K562 (cell line): ENCODE measurements around the gene LRRC25. TPM values are rescaled to one million over a fixed set of nuclear protein-coding genes. Genes with fewer than 3 reads are reported as not detected.

Source experiments
- BRD9 ChIP-seq: fragments of 450-650 bp; IDR thresholded peaks from 2 replicates; pipeline ENCODE4 v1.6.1; 2018; ENCODE audit warnings: low read depth; ENCODE audit not compliant: partially characterized antibody
- C11orf30 ChIP-seq: fragments of 450-650 bp; IDR thresholded peaks from 2 replicates; pipeline ENCODE4 v1.6.1; 2016; ENCODE audit warnings: low read depth, mild to moderate bottlenecking
- CEBPB ChIP-seq: fragments of 450-650 bp; IDR thresholded peaks from 2 replicates; pipeline ENCODE4 v1.6.1; 2016; ENCODE audit warnings: missing genetic modification characterization, missing compliant biosample characterization
- CREM ChIP-seq: IDR thresholded peaks from 2 replicates; pipeline ENCODE4 v1.6.1; 2014; ENCODE audit warnings: antibody characterized with exemption, low read depth
- DDX20 ChIP-seq: fragments of 450-650 bp; IDR thresholded peaks from 2 replicates; pipeline ENCODE4 v1.6.1; 2016; ENCODE audit warnings: missing genetic modification characterization, low read depth, mild to moderate bottlenecking, missing compliant biosample characterization, moderate library complexity
- FOSL1 ChIP-seq: fragments of 200-800 bp; sonication (Bioruptor generic); conservative IDR thresholded peaks from 2 replicates; pipeline ENCODE4 v1.6.1; 2016; ENCODE audit warnings: missing genetic modification characterization, missing compliant biosample characterization
- HNRNPK ChIP-seq: fragments of 200-400 bp; formaldehyde crosslinking; IDR thresholded peaks from one replicate; pipeline ENCODE4 v1.6.1; 2018; ENCODE audit warnings: mild to moderate bottlenecking, low read depth, low read length; ENCODE audit not compliant: poor library complexity, severe bottlenecking
- JUN ChIP-seq, 2 experiments: sonication (generic) in 1 of 2; formaldehyde crosslinking in 1 of 2; IDR thresholded peaks; 2 replicates each; pipeline versions ENCODE4 v1.6.1 to v1.8.0; 2012 to 2022; ENCODE audit warnings: borderline replicate concordance in 2 of 2, mild to moderate bottlenecking in 2 of 2, improper control_type of control experiment in 1 of 2, low read depth in 1 of 2, low read length in 1 of 2, missing genetic modification reagents in 1 of 2
- MCM2 ChIP-seq: fragments of 450-650 bp; IDR thresholded peaks from 2 replicates; pipeline ENCODE4 v1.6.1; 2017; ENCODE audit warnings: low read depth, mild to moderate bottlenecking
- MGA ChIP-seq: fragments of 450-650 bp; IDR thresholded peaks from 2 replicates; pipeline ENCODE4 v1.6.1; 2016; ENCODE audit warnings: mild to moderate bottlenecking, moderate library complexity
- MTA3 ChIP-seq: fragments of 450-650 bp; formaldehyde crosslinking; IDR thresholded peaks from 2 replicates; pipeline ENCODE4 v1.6.1; 2017; ENCODE audit warnings: mild to moderate bottlenecking, borderline replicate concordance
- MYC ChIP-seq, 2 experiments: fragments of 250-450 bp in 1 of 2; sonication (Bioruptor Pico) in 1 of 2; IDR thresholded peaks; 2 replicates each; pipeline versions ENCODE4 v1.5.1 to v1.6.1; 2012 to 2021; ENCODE audit warnings: low read depth in 2 of 2, borderline replicate concordance in 1 of 2, improper control_type of control experiment in 1 of 2, low read length in 1 of 2, mild to moderate bottlenecking in 1 of 2, moderate library complexity in 1 of 2
- NFIC ChIP-seq: fragments of 450-650 bp; IDR thresholded peaks from 2 replicates; pipeline ENCODE4 v1.6.1; 2017; ENCODE audit warnings: mild to moderate bottlenecking, inconsistent platforms
- PRPF4 ChIP-seq: fragments of 200-400 bp; formaldehyde crosslinking; IDR thresholded peaks from one replicate; pipeline ENCODE4 v1.6.1; 2017; ENCODE audit warnings: low read length, low read depth, mild to moderate bottlenecking; ENCODE audit not compliant: insufficient read depth, poor library complexity, severe bottlenecking
- RBM25 ChIP-seq: fragments of 200-400 bp; formaldehyde crosslinking; IDR thresholded peaks from 2 replicates; pipeline ENCODE4 v1.6.1; 2018; ENCODE audit warnings: low read length, low read depth, moderate library complexity; ENCODE audit not compliant: severe bottlenecking
- SMAD4 ChIP-seq: fragments of 250-450 bp; sonication (Bioruptor Pico); conservative IDR thresholded peaks from 2 replicates; pipeline ENCODE4 v1.8.0; 2021; ENCODE audit warnings: inconsistent platforms, mild to moderate bottlenecking, moderate library complexity
- polyA plus RNA-seq, 8 experiments: library from polyadenylated mRNA; depleted of rRNA in 4 of 8; stranded (reverse) in 5 of 8; unstranded in 3 of 8; fragments of >200 nt; fragmentation: Nextera tagmentation in 2 of 8; fragmentation: Illumina TruSeq in 1 of 8; extraction: Ambion mirVana in 2 of 8; extraction: Trizol in 1 of 8; gene quantifications; 2 replicates each; pipeline versions ENCODE4 v1.2.1 to v1.2.3, GENCODE V29; 2011 to 2014; ENCODE audit warnings: inconsistent platforms in 1 of 8, missing spikeins in 1 of 8
- total RNA-seq, 7 experiments: library from RNA; depleted of rRNA in 6 of 7; stranded (reverse); fragments of >200 nt in 6 of 7; fragmentation: Illumina TruSeq in 2 of 7; extraction: Trizol in 2 of 7; gene quantifications; 2 replicates each; pipeline versions ENCODE4 v1.2.1 to v1.2.3, GENCODE V29; 2011 to 2021; ENCODE audit warnings: low replicate concordance in 1 of 7

LRRC25 gene
- total and polyA plus RNA-seq, 9 of the 15 experiments (the other 6 are each of a cell fraction or from before 2014, with no cell fraction given): 0.07 to 0.36 (median 0.10) TPM; not detected in 3

- TF ChIP-seq CREM: peak; percentile 94
- peak; percentile 98 for TF ChIP-seq JUN (IDR thresholded peaks at IDR 0.05; ENCODE audit: borderline replicate concordance, low read depth, low read length)
- peak; percentile 92; the same call in 1 of the 2 replicates for TF ChIP-seq JUN (CRISPR knock-in tag; IDR thresholded peaks at IDR 0.05; ENCODE audit: borderline replicate concordance)
- no peak for TF ChIP-seq PRPF4
- peak; percentile 89 for TF ChIP-seq MTA3
- TF ChIP-seq NFIC: peak; percentile 94
- peak; percentile 99 for TF ChIP-seq BRD9
- TF ChIP-seq MYC (IDR thresholded peaks at IDR 0.05; ENCODE audit: low read depth, low read length): peak; percentile 66; the same call in 1 of the 2 replicates
- peak; percentile 18; the same call in 1 of the 2 replicates for TF ChIP-seq MYC (CRISPR knock-in tag; IDR thresholded peaks at IDR 0.05; ENCODE audit: borderline replicate concordance, low read depth)
- TF ChIP-seq MGA: peak; percentile 45
- TF ChIP-seq RBM25: no peak
- peak; percentile 94 for TF ChIP-seq CEBPB (tag)
- peak; percentile 72 for TF ChIP-seq DDX20 (tag)
- no peak for TF ChIP-seq HNRNPK
- TF ChIP-seq MCM2: no peak
- peak; percentile 59 for TF ChIP-seq C11orf30
- peak; percentile 84 for TF ChIP-seq FOSL1 (tag)
- TF ChIP-seq SMAD4 (CRISPR knock-in tag): peak; percentile 87
These were observed 32.4 kb downstream of the LRRC25 start (continued) for GRCh38 chr19:18364826-18365528.
